GM18505 (cell line): ENCODE results near the gene FRY.

ENCODE experiments used
- ATAC-seq: cut with Tn5 transposase; IDR thresholded peaks from one replicate; pipeline ENCODE4 v1.9.1; 2021; ENCODE audit not compliant: unreplicated experiment
- POLR2A ChIP-seq: IDR thresholded peaks from 4 replicates; pipeline ENCODE4 v1.6.1; 2011; ENCODE audit warnings: borderline replicate concordance; ENCODE audit not compliant: insufficient read depth, insufficient read length; ENCODE audit errors: extremely low read depth

FRY gene

GRCh38 chr13:32002873-32003272 lies 28.7 kb upstream of the FRY start:
- no peak for ATAC-seq
- no peak for TF ChIP-seq POLR2A

DNA sequence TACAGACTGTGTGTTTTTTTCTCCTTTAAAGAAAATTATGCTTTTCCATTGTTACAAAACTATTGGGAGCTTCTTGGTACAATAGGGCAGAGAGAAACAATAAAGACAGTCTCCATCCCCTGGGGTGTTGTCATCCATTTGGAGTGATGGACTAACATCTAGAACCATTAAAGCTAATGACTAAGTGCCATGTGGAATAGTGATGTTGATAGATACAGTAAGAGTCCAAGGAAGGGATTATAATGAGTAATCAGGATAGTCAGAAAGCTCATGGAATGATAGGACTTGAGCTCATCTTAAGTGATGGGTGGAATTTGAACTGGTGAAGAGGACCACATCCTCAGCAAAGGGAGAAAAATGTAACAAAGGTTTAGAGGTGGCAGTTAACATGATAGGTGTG lies 24.1 kb upstream of the FRY start:
- no peak for ATAC-seq
- TF ChIP-seq POLR2A = no peak

DNA sequence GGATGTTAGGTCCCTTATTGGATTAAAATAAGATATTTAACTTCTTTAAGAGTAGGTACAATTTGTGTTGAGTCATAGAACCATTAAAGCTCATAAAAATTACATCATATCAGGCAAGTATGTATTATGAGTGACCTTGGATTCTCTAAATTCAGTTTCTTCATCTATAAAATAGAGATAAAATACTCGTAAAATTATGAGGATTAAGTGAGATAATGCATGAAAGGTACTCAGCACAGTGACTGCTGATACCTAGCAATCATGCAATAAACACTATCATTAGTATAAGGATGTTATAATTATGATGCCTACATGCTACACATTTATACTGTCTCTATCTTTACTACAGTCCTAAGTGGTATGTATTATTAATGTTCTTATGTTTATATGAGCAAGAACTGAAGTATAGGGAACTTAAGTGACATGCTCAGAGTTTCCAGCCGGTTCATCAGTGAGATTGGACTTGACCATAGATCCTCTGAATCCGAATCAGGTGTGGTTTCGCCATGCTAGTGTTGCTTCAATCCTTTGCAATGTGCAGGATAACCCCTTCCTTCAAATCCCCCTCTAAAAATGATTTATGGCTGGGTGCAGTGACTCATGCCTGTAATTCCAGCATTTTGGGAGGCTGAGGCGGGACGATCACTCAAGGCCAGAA lies 22.9 kb upstream of the FRY start:
- no peak for ATAC-seq
- no peak for TF ChIP-seq POLR2A

GRCh38 chr13:32009362-32009761 lies 22.2 kb upstream of the FRY start:
- ATAC-seq = no peak
- no peak for TF ChIP-seq POLR2A

GRCh38 chr13:32010136-32010535 lies 21.4 kb upstream of the FRY start:
- no peak for TF ChIP-seq POLR2A
- no peak for ATAC-seq

- ATAC-seq = no peak
- TF ChIP-seq POLR2A = no peak
Measured at GRCh38 chr13:32011971-32012370, 19.6 kb upstream of the FRY start.

DNA sequence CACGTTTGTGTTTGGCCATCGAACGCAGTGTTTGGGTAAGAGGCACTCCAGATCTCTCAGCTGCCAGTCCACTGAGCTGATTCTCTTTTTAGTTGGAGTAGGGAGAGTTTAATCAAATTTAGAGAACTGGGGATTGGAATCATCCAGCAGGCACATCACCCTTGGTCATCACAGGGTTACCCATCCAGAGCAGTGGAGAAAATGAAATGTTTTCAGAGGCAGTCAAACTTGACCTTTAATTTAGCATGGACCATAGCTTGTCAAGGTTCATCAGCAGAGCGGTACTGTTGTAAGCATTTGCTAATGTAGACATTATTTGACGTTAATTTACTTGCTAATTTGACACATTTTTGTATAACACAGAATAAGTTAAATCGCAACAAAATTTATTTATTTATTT lies 18.4 kb upstream of the FRY start:
- no peak for TF ChIP-seq POLR2A
- ATAC-seq = no peak

DNA sequence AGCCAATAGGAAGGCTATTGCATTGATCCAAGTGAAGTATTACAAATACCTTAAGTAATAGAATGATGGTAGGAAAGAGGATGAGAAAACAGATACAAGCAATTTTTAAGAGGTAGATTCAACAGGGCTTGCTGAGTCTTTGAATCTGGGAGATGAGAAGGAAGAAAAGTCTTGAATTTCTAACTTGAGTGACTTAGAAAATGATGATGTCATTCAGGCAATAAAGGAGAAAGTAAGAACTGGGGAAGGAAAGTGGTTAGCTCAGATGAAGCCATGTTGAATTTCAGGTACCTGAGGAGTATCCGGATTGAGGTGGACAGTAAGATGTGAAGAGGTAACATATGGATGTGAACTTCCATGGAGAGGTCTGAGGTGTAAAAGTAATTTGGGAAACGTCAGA lies 15.5 kb upstream of the FRY start:
- no peak for TF ChIP-seq POLR2A
- no peak for ATAC-seq

- ATAC-seq = no peak
Measured at GRCh38 chr13:32016631-32017030, 14.9 kb upstream of the FRY start.

GRCh38 chr13:32017474-32017873 lies 14.1 kb upstream of the FRY start:
- TF ChIP-seq POLR2A = no peak
- ATAC-seq = no peak

More at GRCh38 chr13:32016631-32017030, 14.9 kb upstream of the FRY start:
- no peak for TF ChIP-seq POLR2A

- TF ChIP-seq POLR2A = no peak
- peak; percentile 67 for ATAC-seq
Measured at GRCh38 chr13:32019612-32020233, 11.9 kb upstream of the FRY start.

GRCh38 chr13:32021785-32022184 lies 9.8 kb upstream of the FRY start:
- ATAC-seq = no peak
- no peak for TF ChIP-seq POLR2A

- no peak for ATAC-seq
- TF ChIP-seq POLR2A = no peak
Measured at GRCh38 chr13:32022311-32022710, 9.3 kb upstream of the FRY start.

DNA sequence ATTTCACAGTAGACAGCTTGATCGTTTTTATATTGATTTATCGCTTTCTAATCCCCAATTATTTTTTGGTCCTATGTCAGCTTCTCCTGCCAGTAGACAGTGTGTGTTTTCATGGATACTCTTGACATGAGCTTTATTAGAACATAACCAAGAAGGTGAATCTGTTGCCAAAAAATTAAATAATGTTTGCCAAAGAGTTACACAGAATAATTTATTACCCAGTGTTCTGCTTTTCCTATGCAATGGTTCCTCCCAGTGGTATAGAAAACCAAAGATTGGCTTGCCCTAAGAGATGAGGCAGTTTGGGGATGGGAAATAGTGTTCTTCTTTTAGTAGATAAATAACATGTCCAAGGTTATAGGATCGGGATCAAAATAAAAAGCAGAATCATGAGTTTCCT lies 8.5 kb upstream of the FRY start:
- TF ChIP-seq POLR2A = no peak
- ATAC-seq = no peak
